ENCODE data around the gene LAMTOR4.

Gene LAMTOR4

DNA sequence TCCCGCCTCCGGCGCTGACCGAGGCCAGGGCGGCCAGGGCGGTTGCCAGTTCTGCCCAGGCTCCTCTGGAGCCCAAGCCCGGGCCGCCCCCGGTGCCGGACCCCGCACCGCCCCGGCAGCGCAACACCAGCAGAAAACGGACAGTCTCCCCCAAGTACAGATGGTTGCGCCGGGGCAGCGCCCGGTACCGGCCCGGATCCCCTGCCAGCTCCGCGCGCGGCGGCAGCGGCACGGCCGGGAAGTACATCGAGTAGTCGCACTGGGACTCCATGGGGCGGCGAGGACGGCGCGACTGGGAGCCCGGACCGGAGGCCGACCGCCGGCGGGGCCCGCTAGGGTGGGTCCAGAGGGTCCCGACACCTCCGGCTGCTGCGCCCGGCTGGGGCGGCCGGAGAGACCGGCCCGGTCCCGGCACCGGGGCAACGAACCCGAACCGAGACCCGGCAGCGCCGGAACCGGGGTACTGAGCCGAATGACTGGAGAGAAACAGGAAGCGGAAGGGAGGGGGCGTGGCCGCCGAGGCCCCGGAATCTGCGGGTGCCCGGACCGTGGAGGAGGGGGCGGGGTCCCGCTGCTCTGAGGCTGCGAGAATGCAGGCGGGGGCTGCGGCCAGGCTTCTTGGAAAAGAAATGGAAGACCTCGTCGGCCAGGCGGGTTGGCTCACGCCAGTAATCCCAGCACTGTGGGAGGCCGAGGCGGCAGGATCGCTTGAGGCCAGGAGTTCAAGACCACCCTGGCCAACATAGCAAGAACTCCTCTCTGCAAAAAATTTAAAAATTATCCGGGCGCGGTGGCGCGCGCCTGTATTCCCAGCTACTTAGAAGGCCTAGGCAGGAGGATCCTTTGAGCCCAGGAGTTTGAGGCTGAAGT, 9.7 kb downstream of the LAMTOR4 start, which contains the start of gene TRAPPC14:
Gene TRAPPC14, minus strand, starts transcription at position 495 of the 870 bp plus-strand sequence. Its CDS starts 224 bp downstream, at position 271.
- H3K4me3 Mint-ChIP-seq: peak within 1 kb of the TSS; percentile 78
- peaks cover 30% of the 10 kb centered on the region for H3K4me1 Mint-ChIP-seq
- H3K9me3 Mint-ChIP-seq: no peaks in the 10 kb centered on the region
- H3K27ac Mint-ChIP-seq (ENCODE audit: low read depth): peak within 1 kb of the TSS; percentile 62
- DNase-seq (ENCODE audit: low spot score in 2 of 2): peak; percentile 75 to 83
- H3K36me3 Mint-ChIP-seq (ENCODE audit: insufficient read depth): peaks cover 11% of the 10 kb centered on the region
- ATAC-seq (replicated peaks; ENCODE audit: extremely low read depth, poor library complexity, severe bottlenecking): peak; percentile 83
- no peaks in the 10 kb centered on the region for H3K27me3 Mint-ChIP-seq

DNA sequence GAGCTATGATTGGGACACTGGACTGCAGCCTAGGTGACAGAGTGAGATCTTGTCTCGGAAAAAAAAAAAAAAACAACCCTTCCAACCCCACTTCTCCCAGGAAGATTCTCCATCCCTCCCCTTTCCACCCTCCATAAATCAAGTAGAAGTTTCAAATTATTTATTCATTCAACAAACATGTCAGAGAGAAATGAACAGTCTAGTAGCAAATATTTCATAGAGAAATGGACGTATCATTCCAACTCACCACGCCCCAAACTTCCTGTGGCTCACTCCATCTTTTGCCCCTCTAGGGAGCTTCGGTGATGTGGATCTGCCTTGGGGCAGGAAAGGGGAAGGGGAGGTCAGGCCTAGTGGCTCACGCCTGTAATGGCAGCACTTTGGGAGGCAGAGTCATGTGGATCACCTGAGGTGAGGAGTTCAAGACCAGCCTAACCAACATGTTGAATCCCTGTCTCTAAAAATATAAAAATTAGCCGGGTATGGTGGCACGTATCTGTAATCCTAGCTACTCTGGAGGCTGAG, 10.4 kb downstream of the LAMTOR4 start:
- DNase-seq (ENCODE audit: low spot score in 2 of 2): no peak
- Mint-ChIP-seq H3K36me3 (ENCODE audit: insufficient read depth) (peaks cover 8% of the 10 kb centered on the region), H3K27ac (ENCODE audit: low read depth) (peak overlapping the region; percentile 46), H3K4me1 (peaks cover 31% of the 10 kb centered on the region), H3K4me3 (peak overlapping the region; percentile 78), H3K27me3 (no peaks in the 10 kb centered on the region), H3K9me3 (no peaks in the 10 kb centered on the region)
- no peak for ATAC-seq (replicated peaks; ENCODE audit: extremely low read depth, poor library complexity, severe bottlenecking)

DNA sequence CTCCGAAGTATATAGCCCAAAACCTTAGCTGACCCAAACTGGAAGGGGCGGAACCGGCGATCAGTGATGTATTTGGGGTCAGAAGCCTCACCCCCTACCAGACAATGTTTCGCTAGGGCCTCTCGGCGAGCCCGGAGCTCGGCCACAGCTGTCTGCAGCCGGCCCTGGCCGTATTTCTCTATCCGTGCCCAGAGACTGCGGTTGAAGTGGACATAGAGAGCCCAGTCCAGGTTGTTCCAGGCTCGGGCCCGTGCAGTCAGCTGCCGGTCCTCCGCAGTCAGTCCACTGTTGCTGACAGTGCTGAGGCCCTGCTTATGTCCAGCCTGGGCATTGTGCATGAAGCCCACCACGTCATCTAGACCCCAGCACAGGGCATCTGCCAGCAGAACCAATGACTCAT, 11.3 kb downstream of the LAMTOR4 start:
- H3K27me3 Mint-ChIP-seq: no peaks in the 10 kb centered on the region
- peak overlapping the region; percentile 78 for H3K4me3 Mint-ChIP-seq
- DNase-seq (ENCODE audit: low spot score in 2 of 2) (no peak), ATAC-seq (replicated peaks; ENCODE audit: extremely low read depth, poor library complexity, severe bottlenecking) (no peak)
- H3K4me1 Mint-ChIP-seq: peaks cover 31% of the 10 kb centered on the region
- H3K9me3 Mint-ChIP-seq: no peaks in the 10 kb centered on the region
- H3K27ac Mint-ChIP-seq (ENCODE audit: low read depth): no peak overlapping the region
- peaks cover 6% of the 10 kb centered on the region for H3K36me3 Mint-ChIP-seq (ENCODE audit: insufficient read depth)

DNA sequence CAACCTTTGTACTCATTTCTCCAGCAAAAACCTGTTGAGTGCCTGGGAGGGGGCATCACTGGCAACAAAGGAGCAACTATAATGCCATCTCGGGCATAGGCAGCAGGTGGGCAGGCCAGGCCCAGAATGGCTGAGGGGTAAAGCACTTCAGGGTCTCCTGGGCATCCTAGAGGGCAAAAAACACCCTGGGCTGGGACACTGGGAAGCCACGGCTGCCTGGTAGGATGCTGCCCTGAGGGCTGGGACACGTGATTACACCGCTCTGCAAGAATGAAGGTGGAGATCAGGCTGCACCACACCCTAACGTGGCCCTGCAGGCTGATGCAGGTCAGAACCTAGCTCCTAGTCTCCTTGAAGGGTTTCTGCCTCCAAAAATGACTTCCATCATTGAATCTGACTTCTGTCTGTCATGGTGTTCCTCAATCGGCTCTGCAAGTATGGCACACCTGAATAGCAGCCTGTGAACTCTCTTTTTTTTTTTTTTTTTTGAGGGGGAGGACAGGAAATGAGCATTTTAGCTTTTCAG, 14.4 kb downstream of the LAMTOR4 start:
- Mint-ChIP-seq H3K9me3 (no peaks in the 10 kb centered on the region), H3K4me3 (peak overlapping the region; percentile 50), H3K4me1 (peaks cover 30% of the 10 kb centered on the region), H3K27ac (ENCODE audit: low read depth) (no peak overlapping the region), H3K27me3 (peaks cover 26% of the 10 kb centered on the region), H3K36me3 (ENCODE audit: insufficient read depth) (peaks cover 5% of the 10 kb centered on the region)
- ATAC-seq (replicated peaks; ENCODE audit: extremely low read depth, poor library complexity, severe bottlenecking) (peak; percentile 10), DNase-seq (ENCODE audit: low spot score in 2 of 2) (no peak)

DNA sequence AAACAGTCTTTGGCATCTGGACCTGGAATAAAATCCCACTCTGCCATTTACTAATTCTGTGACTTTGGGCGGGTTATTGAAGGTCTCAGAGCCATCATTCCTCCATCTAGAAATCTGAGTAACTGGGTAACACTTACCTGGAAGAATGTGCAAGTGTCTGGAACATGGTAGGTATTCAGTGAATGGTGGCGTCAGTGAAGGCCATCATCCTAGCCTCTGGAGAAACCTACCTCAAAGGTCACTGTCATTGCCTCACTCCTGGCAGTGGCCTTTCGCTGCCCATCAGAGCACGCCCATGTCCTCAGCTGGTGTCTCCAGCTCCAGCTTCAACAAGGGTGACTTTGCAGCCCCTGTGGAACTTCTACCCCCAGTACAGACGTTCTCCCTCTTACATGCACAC, 15.2 kb downstream of the LAMTOR4 start:
- Mint-ChIP-seq H3K4me1 (peaks cover 38% of the 10 kb centered on the region), H3K9me3 (no peaks in the 10 kb centered on the region), H3K36me3 (ENCODE audit: insufficient read depth) (peaks cover 5% of the 10 kb centered on the region), H3K4me3 (no peak overlapping the region), H3K27ac (ENCODE audit: low read depth) (no peak overlapping the region), H3K27me3 (peaks cover 34% of the 10 kb centered on the region)
- DNase-seq (ENCODE audit: low spot score in 2 of 2) (no peak), ATAC-seq (replicated peaks; ENCODE audit: extremely low read depth, poor library complexity, severe bottlenecking) (no peak)

DNA sequence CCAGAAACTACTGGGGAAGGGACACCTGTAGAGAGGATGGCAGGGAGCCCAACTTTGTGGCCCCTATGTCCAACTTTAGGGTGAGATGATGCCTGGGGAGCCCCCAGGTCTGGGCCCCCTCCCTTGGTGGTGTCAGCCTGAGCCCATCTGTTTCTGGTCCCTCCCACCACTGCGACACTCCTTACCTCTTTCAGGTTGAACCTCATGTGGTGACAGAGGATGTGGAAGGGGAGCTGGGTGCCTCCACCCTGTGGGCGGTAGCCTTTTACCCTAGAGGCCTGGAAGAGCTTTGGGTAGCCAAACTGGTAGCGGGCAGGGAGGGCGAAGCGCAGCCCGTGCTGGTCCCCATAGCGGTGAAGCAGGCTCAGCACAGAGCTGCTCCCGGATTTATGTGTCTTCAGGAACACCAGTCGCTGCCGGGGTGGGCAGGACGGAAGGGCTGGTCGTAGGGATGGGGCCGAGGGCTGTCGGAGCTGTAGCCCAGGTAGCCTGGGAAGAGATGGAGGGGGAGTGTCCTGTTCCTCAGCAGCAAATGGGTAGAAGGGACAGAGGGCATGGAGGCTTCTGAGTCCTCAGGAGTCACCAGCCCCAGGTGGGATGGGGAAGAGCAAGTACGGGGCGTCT, 17.7 kb downstream of the LAMTOR4 start:
- DNase-seq (ENCODE audit: low spot score in 2 of 2): no peak
- Mint-ChIP-seq H3K36me3 (ENCODE audit: insufficient read depth) (peaks cover 7% of the 10 kb centered on the region), H3K4me3 (peak overlapping the region; percentile 51), H3K4me1 (peaks cover 48% of the 10 kb centered on the region), H3K27ac (ENCODE audit: low read depth) (no peak overlapping the region), H3K27me3 (peaks cover 48% of the 10 kb centered on the region), H3K9me3 (no peaks in the 10 kb centered on the region)
- peak; percentile 35 for ATAC-seq (replicated peaks; ENCODE audit: extremely low read depth, poor library complexity, severe bottlenecking)

DNA sequence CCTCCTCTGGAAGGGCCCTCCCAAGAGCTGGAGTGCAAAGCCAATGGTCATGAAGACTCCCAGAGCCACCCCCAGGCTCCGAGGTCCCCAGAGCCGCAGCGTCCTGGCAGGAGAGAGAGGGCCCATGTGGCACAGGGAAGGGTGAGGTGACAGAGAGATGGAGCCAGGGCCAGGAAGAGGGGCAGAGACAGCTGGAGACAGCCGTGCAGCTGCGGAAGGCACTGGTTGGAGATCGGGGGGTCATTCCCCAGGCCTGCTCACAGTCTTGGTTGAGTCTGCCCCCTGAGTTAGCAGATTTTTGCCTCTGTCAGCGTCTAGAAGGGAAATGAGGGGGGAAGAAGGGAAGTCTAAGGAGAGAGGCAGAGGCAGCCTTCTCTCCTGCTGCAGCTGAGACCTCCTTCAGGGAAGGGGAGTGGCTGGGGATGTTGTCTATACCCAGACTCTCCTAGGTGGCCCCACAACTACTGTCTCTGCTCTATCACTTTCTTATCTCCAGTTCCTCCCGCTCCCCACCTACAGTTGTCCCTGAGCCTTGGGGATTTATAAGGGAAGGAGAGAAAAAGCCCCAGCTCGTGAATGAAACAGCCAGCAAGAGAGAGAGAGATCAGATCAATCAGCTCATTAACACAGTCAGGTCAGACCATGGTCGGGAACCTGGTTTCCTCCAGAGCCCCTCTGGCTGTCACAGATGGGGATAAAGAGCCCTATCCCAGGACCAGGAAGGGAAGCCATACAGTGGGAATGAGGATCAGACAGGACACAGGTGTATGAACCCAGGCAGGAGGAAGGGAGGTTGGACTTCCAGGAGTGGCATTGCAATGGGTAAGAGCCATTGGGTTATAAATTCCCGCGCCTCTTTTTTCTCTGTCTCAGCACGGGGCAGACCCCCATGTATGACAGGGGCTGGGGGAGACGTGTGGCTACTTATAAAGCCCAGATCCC, 18.5 kb downstream of the LAMTOR4 start:
- H3K27me3 Mint-ChIP-seq: peaks cover 48% of the 10 kb centered on the region
- H3K4me1 Mint-ChIP-seq: peaks cover 53% of the 10 kb centered on the region
- DNase-seq (ENCODE audit: low spot score in 2 of 2): no peak
- no peak overlapping the region for H3K27ac Mint-ChIP-seq (ENCODE audit: low read depth)
- no peak for ATAC-seq (replicated peaks; ENCODE audit: extremely low read depth, poor library complexity, severe bottlenecking)
- H3K4me3 Mint-ChIP-seq: peak overlapping the region; percentile 64
- no peaks in the 10 kb centered on the region for H3K9me3 Mint-ChIP-seq
- peaks cover 7% of the 10 kb centered on the region for H3K36me3 Mint-ChIP-seq (ENCODE audit: insufficient read depth)

DNA sequence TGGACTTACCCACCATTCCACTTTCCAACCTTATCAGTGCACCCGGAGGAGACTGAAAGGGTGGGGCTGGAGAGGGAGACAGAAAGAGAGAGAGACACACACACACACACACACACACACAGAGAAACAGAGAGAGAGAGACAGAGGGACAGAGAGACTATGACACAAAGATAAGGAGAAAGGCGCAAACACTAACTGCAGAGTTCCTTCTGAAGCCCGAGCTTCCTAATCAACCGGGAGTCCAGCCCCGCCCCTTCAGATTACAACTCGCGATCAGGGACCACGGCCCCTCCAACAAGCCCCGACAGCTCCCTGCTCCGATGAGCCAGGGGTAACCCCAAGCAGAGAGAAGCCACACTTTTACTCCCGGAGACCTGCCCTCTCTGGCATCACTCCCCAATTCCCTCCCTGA, 19.2 kb downstream of the LAMTOR4 start:
- no peaks in the 10 kb centered on the region for H3K9me3 Mint-ChIP-seq
- peaks cover 7% of the 10 kb centered on the region for H3K36me3 Mint-ChIP-seq (ENCODE audit: insufficient read depth)
- peaks cover 53% of the 10 kb centered on the region for H3K4me1 Mint-ChIP-seq
- ATAC-seq (replicated peaks; ENCODE audit: extremely low read depth, poor library complexity, severe bottlenecking) (no peak), DNase-seq (ENCODE audit: low spot score in 2 of 2) (no peak)
- H3K4me3 Mint-ChIP-seq: peak overlapping the region; percentile 64
- H3K27me3 Mint-ChIP-seq: peaks cover 48% of the 10 kb centered on the region
- H3K27ac Mint-ChIP-seq (ENCODE audit: low read depth): peak overlapping the region; percentile 6

DNA sequence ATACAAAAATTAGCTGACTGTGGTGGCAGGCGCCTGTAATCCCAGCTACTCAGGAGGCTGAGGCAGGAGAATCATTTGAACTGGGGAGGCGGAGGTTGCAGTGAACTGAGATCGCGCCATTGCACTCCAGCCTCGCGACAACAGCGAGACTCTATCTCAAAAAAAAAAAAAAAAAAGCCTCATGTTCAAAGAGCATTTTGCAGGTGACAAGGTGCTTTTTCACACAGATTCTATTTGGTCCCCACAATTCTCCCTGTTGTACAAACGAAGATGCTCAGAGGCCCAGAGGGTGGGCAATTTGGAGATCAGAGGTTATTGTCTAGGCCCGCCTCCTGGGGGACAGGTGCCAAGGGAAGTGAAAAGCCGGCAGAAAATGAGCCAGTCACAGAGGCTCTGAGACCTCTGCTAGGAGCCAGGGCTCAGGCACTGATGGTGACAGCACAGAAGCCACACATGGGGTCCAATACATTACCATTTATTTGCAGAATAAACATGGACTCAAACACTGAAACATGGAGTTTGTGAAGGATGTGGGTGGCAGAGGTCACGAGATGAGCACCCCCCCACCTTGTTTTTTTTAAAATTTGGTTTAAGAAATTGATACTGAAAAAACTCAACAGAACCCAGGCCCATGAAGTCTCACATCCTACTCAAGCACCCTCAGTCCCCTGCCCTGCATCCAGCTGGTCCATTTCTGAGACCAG, 20.6 kb downstream of the LAMTOR4 start:
- Mint-ChIP-seq H3K9me3 (no peaks in the 10 kb centered on the region), H3K36me3 (ENCODE audit: insufficient read depth) (peaks cover 6% of the 10 kb centered on the region), H3K27me3 (peaks cover 48% of the 10 kb centered on the region), H3K27ac (ENCODE audit: low read depth) (no peak overlapping the region), H3K4me1 (peaks cover 47% of the 10 kb centered on the region), H3K4me3 (peak overlapping the region; percentile 64)
- ATAC-seq (replicated peaks; ENCODE audit: extremely low read depth, poor library complexity, severe bottlenecking): no peak
- DNase-seq (ENCODE audit: low spot score in 2 of 2): no peak

DNA sequence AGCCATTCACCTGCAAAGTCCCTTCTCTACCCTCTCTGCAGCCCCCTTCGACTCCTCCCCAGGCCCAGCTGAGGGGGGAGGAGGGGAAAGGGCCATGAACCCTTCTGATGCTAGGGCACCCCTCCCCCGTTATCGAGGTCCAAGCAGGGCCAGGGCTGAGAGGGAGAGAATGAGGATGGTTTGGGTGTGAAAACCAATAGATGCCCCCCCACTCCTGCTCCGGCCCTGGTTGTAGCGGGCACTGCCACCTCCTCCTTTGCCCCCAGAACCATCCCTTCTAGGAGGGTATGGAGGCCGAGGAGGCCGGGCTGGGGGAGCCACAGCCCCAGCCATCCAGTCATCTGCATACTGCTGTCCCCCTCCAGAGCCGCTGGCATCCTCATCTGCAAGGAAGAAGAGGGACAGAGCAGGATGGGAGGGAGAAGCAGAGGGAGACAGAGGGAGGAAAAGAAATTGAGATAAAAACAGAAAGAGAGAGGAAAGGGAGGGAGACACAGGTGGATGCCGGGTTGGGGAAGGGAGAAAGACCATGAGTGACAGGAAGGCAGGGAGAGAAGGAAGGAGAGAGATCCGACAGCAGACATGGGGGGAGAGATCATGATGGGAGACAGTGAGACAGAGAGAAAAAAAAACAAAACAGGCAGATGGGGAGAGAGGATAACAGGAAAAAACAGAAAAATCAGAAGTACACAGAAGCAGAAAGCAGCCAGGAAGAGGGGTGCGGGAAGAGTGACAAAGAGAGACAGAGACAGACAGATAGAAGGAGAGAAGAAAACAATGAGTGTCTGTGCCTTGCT, 21.6 kb downstream of the LAMTOR4 start:
- H3K36me3 Mint-ChIP-seq (ENCODE audit: insufficient read depth): peaks cover 6% of the 10 kb centered on the region
- peaks cover 48% of the 10 kb centered on the region for H3K27me3 Mint-ChIP-seq
- DNase-seq (ENCODE audit: low spot score in 2 of 2) (no peak), ATAC-seq (replicated peaks; ENCODE audit: extremely low read depth, poor library complexity, severe bottlenecking) (no peak)
- peak overlapping the region; percentile 82 for H3K27ac Mint-ChIP-seq (ENCODE audit: low read depth)
- H3K4me3 Mint-ChIP-seq: peak overlapping the region; percentile 66
- H3K4me1 Mint-ChIP-seq: peaks cover 47% of the 10 kb centered on the region
- no peaks in the 10 kb centered on the region for H3K9me3 Mint-ChIP-seq
